ENCODE measurements around the gene TBCD. TPM values are rescaled to one million over a fixed set of nuclear protein-coding genes. Genes with fewer than 3 reads are reported as not detected.
A peak's percentile ranks its signal among the peaks of the same experiment; 100 is the strongest.

The TBCD gene
- total RNA-seq, 1 donor from 2014 or later: 84.8 TPM

GRCh38 chr17:82910041-82910481 lies 158.2 kb downstream of the TBCD start:
- intact Hi-C loops (cut with DNase I): loop anchor here (10.0 kb wide), 1 partner anchor 125 kb away; no protein-coding TSS in a partner anchor
- no peak overlapping the region for H3K27ac ChIP-seq
- ATAC-seq: no peak

GRCh38 chr17:82910770-82911169 lies 158.9 kb downstream of the TBCD start:
- no peak overlapping the region for H3K4me3 ChIP-seq
- intact Hi-C loops (cut with DNase I): loop anchor here (10.0 kb wide), 1 partner anchor 126 kb away; no protein-coding TSS in a partner anchor
- no peak for DNase-seq
- H3K4me1 ChIP-seq: peaks cover 6% of the 10 kb centered on the region
- H3K27me3 ChIP-seq (ENCODE audit: low read depth): no peaks in the 10 kb centered on the region
- ATAC-seq: no peak
- no peaks in the 10 kb centered on the region for H3K9me3 ChIP-seq
- peaks cover 58% of the 10 kb centered on the region for H3K36me3 ChIP-seq
- TF ChIP-seq CTCF (IDR thresholded peaks at IDR 0.05): no peak
- no peak overlapping the region for H3K27ac ChIP-seq

More at GRCh38 chr17:82910041-82910481, 158.2 kb downstream of the TBCD start:
- H3K4me1 ChIP-seq: peaks cover 6% of the 10 kb centered on the region
- TF ChIP-seq CTCF (IDR thresholded peaks at IDR 0.05): no peak
- DNase-seq: no peak
- peaks cover 57% of the 10 kb centered on the region for H3K36me3 ChIP-seq
- no peaks in the 10 kb centered on the region for H3K27me3 ChIP-seq (ENCODE audit: low read depth)
- H3K9me3 ChIP-seq: no peaks in the 10 kb centered on the region
- no peak overlapping the region for H3K4me3 ChIP-seq

GRCh38 chr17:82911822-82912221 lies 160.0 kb downstream of the TBCD start:
- H3K9me3 ChIP-seq: no peaks in the 10 kb centered on the region
- no peak for DNase-seq
- intact Hi-C loops (cut with DNase I): loop anchor here (10.0 kb wide), 1 partner anchor 127 kb away; no protein-coding TSS in a partner anchor

GRCh38 chr17:82912484-82913089 lies 160.7 kb downstream of the TBCD start:
- ATAC-seq: no peak
- intact Hi-C loops (cut with DNase I): loop anchor here (10.0 kb wide), 1 partner anchor 128 kb away; no protein-coding TSS in a partner anchor
- H3K27me3 ChIP-seq (ENCODE audit: low read depth): no peaks in the 10 kb centered on the region
- H3K4me1 ChIP-seq: peaks cover 6% of the 10 kb centered on the region
- H3K27ac ChIP-seq: no peak overlapping the region
- no peak for TF ChIP-seq CTCF (IDR thresholded peaks at IDR 0.05)
- H3K4me3 ChIP-seq: no peak overlapping the region
- no peaks in the 10 kb centered on the region for H3K9me3 ChIP-seq
- no peak for DNase-seq
- peaks cover 44% of the 10 kb centered on the region for H3K36me3 ChIP-seq

More at GRCh38 chr17:82911822-82912221, 160.0 kb downstream of the TBCD start:
- no peaks in the 10 kb centered on the region for H3K27me3 ChIP-seq (ENCODE audit: low read depth)
- H3K36me3 ChIP-seq: peaks cover 51% of the 10 kb centered on the region
- no peak for TF ChIP-seq CTCF (IDR thresholded peaks at IDR 0.05)
- peaks cover 6% of the 10 kb centered on the region for H3K4me1 ChIP-seq
- no peak overlapping the region for H3K27ac ChIP-seq
- no peak overlapping the region for H3K4me3 ChIP-seq
- ATAC-seq: peak in 1 of 2 donors; percentile 5

- DNase-seq: no peak
- H3K9me3 ChIP-seq: no peaks in the 10 kb centered on the region
Observed at GRCh38 chr17:82913304-82914043, 161.6 kb downstream of the TBCD start.

More at GRCh38 chr17:82913304-82914043, 161.6 kb downstream of the TBCD start:
- ATAC-seq: peak; percentile 10 to 51
- H3K27me3 ChIP-seq (ENCODE audit: low read depth): no peaks in the 10 kb centered on the region
- intact Hi-C loops (cut with DNase I): loop anchor here (10.0 kb wide), 1 partner anchor 129 kb away; no protein-coding TSS in a partner anchor
- H3K36me3 ChIP-seq: peaks cover 41% of the 10 kb centered on the region
- no peak overlapping the region for H3K4me3 ChIP-seq
- H3K4me1 ChIP-seq: peaks cover 6% of the 10 kb centered on the region
- peak; percentile 24 for TF ChIP-seq CTCF (IDR thresholded peaks at IDR 0.05)
- H3K27ac ChIP-seq: no peak overlapping the region

Data from lower lobe of right lung (tissue), 2 donors.